A549 (cell line): ENCODE data around the gene SSNA1. TPM values are rescaled to one million over a fixed set of nuclear protein-coding genes. Genes with fewer than 3 reads are reported as not detected.

Experiments
- ATAC-seq, 2 experiments: fragments of 200-7000 bp in 1 of 2; fragments of >200 bp in 1 of 2; cut with Nextera tagmentation in 1 of 2; cut with Tn5 transposase in 1 of 2; 3 replicates each; pipeline versions ENCODE4 v1.8.0 to v1.9.1; 2018 to 2020; ENCODE audit warnings: mild to moderate bottlenecking in 1 of 2, moderate library complexity in 1 of 2
- CTCF ChIA-PET: fragments of 300-600 bp; sonication (Branson Sonifier 250); formaldehyde crosslinking; extraction: SDS; loops from one replicate; lab custom pipeline; 2021; ENCODE audit warnings: antibody characterized with exemption, inconsistent platforms; lab: Yijun Ruan, JAX
- POLR2A ChIA-PET: fragments of 350-600 bp; formaldehyde crosslinking; extraction: SDS; loops from one replicate; lab custom pipeline; 2021; ENCODE audit warnings: antibody characterized with exemption, inconsistent platforms; lab: Yijun Ruan, JAX
- DNase-seq, 2 experiments: peaks; one replicate each; pipeline versions ENCODE4 v3.0.0 to v3.0.0-alpha.2; 2011 to 2016; ENCODE audit warnings: low read depth in 1 of 2, low spot score in 1 of 2
- FAIRE-seq: peaks from 2 replicates; lab custom pipeline; 2011; peaks lifted over from hg19 to GRCh38; lab: Jason Lieb, UNC
- H3K27ac ChIP-seq, 2 experiments: fragments of >200 bp; sonication (Bioruptor Twin); formaldehyde crosslinking; 3 replicates each; pipeline ENCODE4 v1.5.1; 2016 to 2017
- H3K4me1 ChIP-seq: fragments of >200 bp; sonication (Bioruptor Twin); formaldehyde crosslinking; 3 replicates; pipeline ENCODE4 v1.6.1; 2016
- H3K4me2 ChIP-seq: fragments of >200 bp; sonication (Bioruptor Twin); formaldehyde crosslinking; 3 replicates; pipeline ENCODE4 v1.6.1; 2016
- H3K4me3 ChIP-seq: fragments of >200 bp; sonication (Bioruptor Twin); formaldehyde crosslinking; 3 replicates; pipeline ENCODE4 v1.5.1; 2016
- H3K9me3 ChIP-seq: fragments of >200 bp; sonication (Bioruptor Twin); formaldehyde crosslinking; 3 replicates; pipeline ENCODE4 v1.6.1; 2016
- BCL3 ChIP-seq: fragments of >200 bp; sonication (Bioruptor Twin); formaldehyde crosslinking; IDR thresholded peaks from 3 replicates; pipeline ENCODE4 v1.6.1; 2016
- CBX2 ChIP-seq: fragments of 200-600 bp; sonication (generic); IDR thresholded peaks from 2 replicates; pipeline ENCODE4 v1.6.1; 2016; ENCODE audit warnings: low read depth, mild to moderate bottlenecking, borderline replicate concordance
- CEBPB ChIP-seq, 2 experiments: fragments of >200 bp in 1 of 2; sonication (Bioruptor Twin) in 1 of 2; formaldehyde crosslinking in 1 of 2; IDR thresholded peaks; 2 replicates each; pipeline ENCODE4 v1.6.1; 2012 to 2016
- CHD2 ChIP-seq: fragments of 150-350 bp; IDR thresholded peaks from 2 replicates; pipeline ENCODE4 v1.6.1; 2014; ENCODE audit warnings: low read length; ENCODE audit not compliant: partially characterized antibody
- CTCF ChIP-seq: fragments of >200 bp; sonication (Bioruptor Twin); formaldehyde crosslinking; IDR thresholded peaks from 3 replicates; pipeline ENCODE4 v1.5.1; 2016
- EHF ChIP-seq: fragments of 250-450 bp; sonication (Bioruptor Pico); IDR thresholded peaks from 2 replicates; pipeline ENCODE4 v1.5.0; 2020; ENCODE audit warnings: mild to moderate bottlenecking
- HEYL ChIP-seq: fragments of 250-450 bp; sonication (Bioruptor Pico); IDR thresholded peaks from 2 replicates; pipeline ENCODE4 v1.8.0; 2021; ENCODE audit warnings: mild to moderate bottlenecking, moderate library complexity
- HOXA7 ChIP-seq: fragments of 250-450 bp; sonication (Bioruptor Pico); IDR thresholded peaks from 2 replicates; pipeline ENCODE4 v1.5.0; 2020; ENCODE audit warnings: mild to moderate bottlenecking, moderate library complexity
- HOXB5 ChIP-seq: fragments of 250-450 bp; sonication (Bioruptor Pico); IDR thresholded peaks from 2 replicates; pipeline ENCODE4 v1.5.0; 2020; ENCODE audit warnings: mild to moderate bottlenecking, moderate library complexity
- JUNB ChIP-seq: fragments of >200 bp; sonication (Bioruptor Twin); formaldehyde crosslinking; IDR thresholded peaks from 2 replicates; pipeline ENCODE4 v1.6.1; 2016
- MAFK ChIP-seq: fragments of 450-650 bp; IDR thresholded peaks from 2 replicates; pipeline ENCODE4 v1.6.1; 2014; ENCODE audit not compliant: partially characterized antibody
- MAZ ChIP-seq: fragments of 150-350 bp; IDR thresholded peaks from 2 replicates; pipeline ENCODE4 v1.6.1; 2014; ENCODE audit warnings: antibody characterized with exemption, low read depth, low read length, borderline replicate concordance
- NFE2L2 ChIP-seq: fragments of 150-350 bp; conservative IDR thresholded peaks from 2 replicates; pipeline ENCODE4 v1.6.1; 2014; ENCODE audit warnings: low read length
- PBX3 ChIP-seq: IDR thresholded peaks from 2 replicates; pipeline ENCODE4 v1.6.1; 2012
- PHF8 ChIP-seq: fragments of 200-600 bp; sonication (generic); IDR thresholded peaks from 2 replicates; pipeline ENCODE4 v1.6.1; 2016; ENCODE audit warnings: low read depth, mild to moderate bottlenecking, antibody characterized with exemption, moderate library complexity, borderline replicate concordance
- RAD21 ChIP-seq, 2 experiments: fragments of >200 bp in 1 of 2; sonication (Bioruptor Twin) in 1 of 2; formaldehyde crosslinking in 1 of 2; IDR thresholded peaks in 1 of 2; conservative IDR thresholded peaks in 1 of 2; 2 replicates in 1 of 2; 3 replicates in 1 of 2; pipeline ENCODE4 v1.6.1; 2012 to 2018; ENCODE audit warnings: inconsistent platforms in 1 of 2
- RARB ChIP-seq: fragments of 250-450 bp; sonication (Bioruptor Pico); IDR thresholded peaks from 2 replicates; pipeline ENCODE4 v1.8.0; 2021; ENCODE audit warnings: mild to moderate bottlenecking, moderate library complexity
- REST ChIP-seq: fragments of 200-600 bp; sonication (generic); IDR thresholded peaks from 2 replicates; pipeline ENCODE4 v1.6.1; 2016; ENCODE audit warnings: antibody characterized with exemption, mild to moderate bottlenecking, moderate library complexity
- SMC3 ChIP-seq: fragments of >200 bp; sonication (Bioruptor Twin); formaldehyde crosslinking; IDR thresholded peaks from 3 replicates; pipeline ENCODE4 v1.6.1; 2018; ENCODE audit warnings: inconsistent platforms
- SREBF2 ChIP-seq: fragments of 450-650 bp; IDR thresholded peaks from 2 replicates; pipeline ENCODE4 v1.6.1; 2014; ENCODE audit warnings: mild to moderate bottlenecking, moderate library complexity
- USF2 ChIP-seq: fragments of 450-650 bp; IDR thresholded peaks from 2 replicates; pipeline ENCODE4 v1.6.1; 2014; ENCODE audit warnings: antibody characterized with exemption
- ZC3H11A ChIP-seq: fragments of 450-650 bp; IDR thresholded peaks from 2 replicates; pipeline ENCODE4 v1.6.1; 2014; ENCODE audit warnings: antibody characterized with exemption, mild to moderate bottlenecking
- WGBS: methylation state at CpG from one replicate; pipeline ENCODE4 v1.1.6; 2017; ENCODE audit errors: missing lambda C conversion rate; 5-methylcytosine and 5-hydroxymethylcytosine counted together
- polyA plus RNA-seq, 4 experiments: library from polyadenylated mRNA; depleted of rRNA in 3 of 4; stranded (reverse); fragments of >200 nt; fragmentation: RNase III in 1 of 4; extraction: RNeasy Plus Mini Kit Qiagen cat#74134 plus additional on column Dnase treatment in 1 of 4; gene quantifications; 2 replicates in 3 of 4; 3 replicates in 1 of 4; pipeline ENCODE4 v1.2.3, GENCODE V29; 2011 to 2017

The SSNA1 gene
- polyA plus RNA-seq, 2 of the 4 experiments (the other 2 are of a cell fraction): 54.1 to 102 TPM

GRCh38 chr9:137189297-137190295 is 1.1 kb downstream of the SSNA1 start:
- ATAC-seq (peak in 1 of 2 experiments; percentile 19; a peak in 4 of 6 replicates), FAIRE-seq (no peak), DNase-seq (no peak)
- H3K4me3 ChIP-seq: peak overlapping the region; percentile 92
- H3K4me2 ChIP-seq: peak overlapping the region; percentile 99
- peak overlapping the region; percentile 97 for H3K27ac ChIP-seq
- TF ChIP-seq NFE2L2 (no peak), SREBF2 (no peak), CHD2 (no peak), SMC3 (no peak), PBX3 (no peak), HOXA7 (CRISPR knock-in tag) (no peak), PHF8 (no peak), BCL3 (no peak), JUNB (no peak), CTCF (no peak), MAZ (no peak), HEYL (CRISPR knock-in tag) (no peak), ZC3H11A (no peak), CBX2 (no peak), USF2 (no peak), MAFK (no peak), CEBPB (IDR thresholded peaks at IDR 0.05) (no peak), RARB (CRISPR knock-in tag) (no peak), EHF (no peak), HOXB5 (no peak)
- H3K4me1 ChIP-seq: peaks cover 31% of the 10 kb centered on the region
- WGBS: 68% methylated on average over 14 of the region's 23 CpGs
- H3K9me3 ChIP-seq: no peaks in the 10 kb centered on the region
- POLR2A ChIA-PET: interaction anchor here (0.6 to 3.4 kb wide), 16 partner anchors 9 to 62 kb away, joined by 3 to 38 read pairs (median 7); partner anchors contain the start of genes CYSRT1, NDOR1, RNF208 and RNF224
- CTCF ChIA-PET: interaction anchor here (0.6 to 11.5 kb wide), 25 partner anchors 9 to 125 kb away, joined by 3 to 156 read pairs (median 4); partner anchors contain the start of genes CYSRT1, GRIN1, LRRC26 and RNF208

- DNase-seq (no peak), ATAC-seq (peak; percentile 31 to 44; a peak in 3 of 6 replicates), FAIRE-seq (no peak)
- peak in 1 of 2 experiments; percentile 35; a peak in 1 of 5 replicates for TF ChIP-seq RAD21 (conservative IDR thresholded peaks at IDR 0.05 in 1 of 2, IDR thresholded peaks at IDR 0.05 in 1 of 2)
- no peak for TF ChIP-seq REST
- peak overlapping the region; percentile 99 for H3K4me2 ChIP-seq
- H3K4me1 ChIP-seq: peaks cover 39% of the 10 kb centered on the region
- POLR2A ChIA-PET: interaction anchor here (2.1 to 3.4 kb wide), 3 partner anchors 11 to 33 kb away, joined by 15 to 38 read pairs (median 20); partner anchors contain the start of genes CYSRT1, RNF208 and TPRN
- CTCF ChIA-PET: interaction anchor here (0.9 to 11.5 kb wide), 14 partner anchors 7 to 126 kb away, joined by 3 to 156 read pairs (median 7); partner anchors contain the start of genes CYSRT1, LRRC26, RNF208 and RNF224
- H3K4me3 ChIP-seq: no peak overlapping the region
- no peaks in the 10 kb centered on the region for H3K9me3 ChIP-seq
- 94% methylated on average over 3 of the region's 9 CpGs for WGBS
- H3K27ac ChIP-seq: peak overlapping the region in 1 of 2 experiments; percentile 97; a peak in 1 of 6 replicates
These were observed 1.9 kb downstream of the SSNA1 start for GRCh38 chr9:137190315-137190856.
